ENCODE data around the gene IFNA8.

- TF ChIP-seq CTCF (IDR thresholded peaks at IDR 0.05; ENCODE audit: control extremely low read depth in 1 of 3, insufficient read depth in 1 of 3, low read depth in 1 of 3, low read length in 3 of 3) (no peak), SRF (IDR thresholded peaks at IDR 0.05; ENCODE audit: low read depth, low read length) (no peak), CHD2 (IDR thresholded peaks at IDR 0.05; ENCODE audit: low read length) (no peak), CEBPB (IDR thresholded peaks at IDR 0.05; ENCODE audit: low read depth, low read length) (no peak), POLR2AphosphoS5 (IDR thresholded peaks at IDR 0.05; ENCODE audit: low read depth, low read length) (no peak), EZH2 (IDR thresholded peaks at IDR 0.05; ENCODE audit: low read depth, low read length, severe bottlenecking) (no peak), SIX5 (IDR thresholded peaks at IDR 0.05; ENCODE audit: low read depth, low read length) (no peak), RBBP5 (IDR thresholded peaks at IDR 0.05; ENCODE audit: borderline replicate concordance, low read depth, low read length) (no peak), SP1 (IDR thresholded peaks at IDR 0.05; ENCODE audit: low read depth, low read length) (no peak), EP300 (IDR thresholded peaks at IDR 0.05; ENCODE audit: borderline replicate concordance in 1 of 2, low read depth in 2 of 2, low read length in 2 of 2) (no peak), TBP (IDR thresholded peaks at IDR 0.05; ENCODE audit: low read depth, low read length) (no peak), HDAC2 (IDR thresholded peaks at IDR 0.05; ENCODE audit: borderline replicate concordance in 1 of 2, low read depth in 2 of 2, low read length in 2 of 2) (no peak), SIN3A (conservative IDR thresholded peaks at IDR 0.05 in 1 of 2, IDR thresholded peaks at IDR 0.05 in 1 of 2; ENCODE audit: low read depth in 1 of 2, low read length in 2 of 2) (no peak)
- TF ChIP-seq, protein P1, sequence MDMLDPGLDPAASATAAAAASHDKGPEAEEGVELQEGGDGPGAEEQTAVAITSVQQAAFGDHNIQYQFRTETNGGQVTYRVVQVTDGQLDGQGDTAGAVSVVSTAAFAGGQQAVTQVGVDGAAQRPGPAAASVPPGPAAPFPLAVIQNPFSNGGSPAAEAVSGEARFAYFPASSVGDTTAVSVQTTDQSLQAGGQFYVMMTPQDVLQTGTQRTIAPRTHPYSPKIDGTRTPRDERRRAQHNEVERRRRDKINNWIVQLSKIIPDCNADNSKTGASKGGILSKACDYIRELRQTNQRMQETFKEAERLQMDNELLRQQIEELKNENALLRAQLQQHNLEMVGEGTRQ (IDR thresholded peaks at IDR 0.05; ENCODE audit: low read length) = no peak
Measured at GRCh38 chr9:21362287-21362686, 46.6 kb upstream of the IFNA8 start.

Data from H1 (cell line).